ENCODE results near the gene PRDM10.

GRCh38 chr11:129974672-129975071, 28.0 kb downstream of the PRDM10 start:
- no peak for TF ChIP-seq CTCF (IDR thresholded peaks at IDR 0.05; ENCODE audit: low read length)
- TF ChIP-seq EZH2 (IDR thresholded peaks at IDR 0.05; ENCODE audit: borderline replicate concordance, low read length) = no peak

Measured in OCI-LY1 (cell line).